Measurements from ENCODE around the gene MAPK8.
A peak's percentile ranks its signal among the peaks of the same experiment; 100 is the strongest.
"Not testable (repeated sequence)": the region's sequence is repeated elsewhere in the genome, so short reads cannot be mapped to it uniquely, and the experiment has no call there.

MAPK8 gene

DNA sequence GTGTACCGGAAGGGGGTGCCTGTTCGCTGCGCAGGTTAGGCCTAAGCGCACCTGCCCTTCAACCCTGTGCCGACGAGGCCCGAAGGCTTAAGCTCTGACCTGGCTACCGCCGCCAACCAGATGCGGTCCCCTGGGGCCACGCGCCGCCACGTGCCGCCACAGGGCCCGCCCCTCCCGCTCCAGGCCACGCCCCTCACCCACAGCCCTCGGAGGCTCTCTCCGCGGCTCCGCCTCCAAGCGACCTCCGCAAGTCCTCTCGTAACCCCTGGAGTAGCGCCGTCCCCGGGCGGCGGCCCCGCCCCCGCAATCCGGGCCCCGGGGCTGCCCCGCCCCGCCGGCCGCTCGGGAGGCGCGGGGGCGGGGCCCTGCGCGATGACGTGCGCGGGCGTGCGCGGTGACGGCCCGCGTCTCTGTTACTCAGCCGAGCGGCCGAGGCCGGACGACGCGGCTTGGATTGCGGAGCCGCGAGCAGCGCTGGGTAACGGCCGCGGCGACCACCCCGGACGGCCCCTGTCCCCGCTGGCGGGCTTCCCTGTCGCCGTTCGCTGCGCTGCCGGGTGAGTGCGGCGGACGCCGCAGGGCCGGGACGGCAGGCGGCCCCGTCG is at the start of gene MAPK8:
Gene MAPK8, plus strand, starts transcription at position 413 of the 605 bp plus-strand sequence. CDS start 94,984 bp downstream, outside the sequence.
- DNase-seq, result peak; percentile 96

GRCh38 chr10:48257407-48257961 is 49.0 kb upstream of the MAPK8 start:
- DNase-seq, result no peak

GRCh38 chr10:48258105-48258504 is 48.4 kb upstream of the MAPK8 start:
- no peak for DNase-seq

DNA sequence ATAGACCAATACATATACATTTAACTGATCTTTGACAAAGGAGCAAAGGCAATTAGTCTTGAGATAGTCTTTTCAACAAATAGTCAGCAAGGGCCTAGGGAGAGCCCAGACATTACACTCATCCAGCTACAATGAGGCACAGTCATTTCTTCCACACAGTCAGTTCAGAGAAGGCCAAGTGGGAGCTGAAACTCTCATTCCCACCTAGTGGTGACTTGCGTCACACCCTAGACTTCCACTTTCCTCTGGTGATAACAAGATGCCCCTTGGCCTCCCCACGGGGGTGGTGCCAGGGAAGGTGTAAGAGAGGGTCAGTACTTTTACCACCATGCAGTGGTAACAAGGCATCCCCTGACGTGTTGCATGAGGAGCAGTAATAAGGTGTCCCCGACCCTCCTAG is 39.9 kb upstream of the MAPK8 start:
- no peak for DNase-seq

DNA sequence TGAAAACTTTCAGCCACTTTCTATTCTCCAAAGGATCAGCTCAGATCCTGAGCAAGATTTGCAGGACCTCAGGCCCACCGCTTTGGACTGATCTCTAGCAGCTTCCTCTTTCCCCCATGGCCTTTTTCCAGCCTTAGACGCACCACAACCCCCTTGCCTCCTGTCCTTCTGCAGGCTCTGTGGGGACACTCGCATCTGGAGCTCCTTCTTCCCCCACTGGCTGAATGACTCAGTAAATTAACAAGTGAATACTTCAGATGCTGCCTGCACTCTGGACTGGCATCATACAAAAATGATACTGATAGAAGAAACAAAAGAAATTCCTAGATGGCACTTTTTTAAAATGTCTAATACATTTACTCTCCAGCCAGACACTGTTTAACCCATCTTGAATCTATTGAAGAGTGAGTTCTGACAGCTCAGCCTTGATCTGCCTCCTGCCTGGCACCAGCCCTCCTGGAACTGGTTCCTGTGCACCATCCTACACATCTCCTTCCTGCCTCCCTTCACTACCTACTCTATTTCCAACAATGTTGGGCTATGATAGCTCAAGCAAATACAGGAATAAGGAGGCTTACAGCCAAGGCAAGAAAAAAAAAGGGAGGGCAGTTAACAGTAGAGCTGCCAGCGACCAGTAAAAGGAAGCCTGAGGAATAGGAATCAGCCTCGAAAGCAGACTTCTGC is 35.3 kb upstream of the MAPK8 start:
- DNase-seq, result no peak

DNA sequence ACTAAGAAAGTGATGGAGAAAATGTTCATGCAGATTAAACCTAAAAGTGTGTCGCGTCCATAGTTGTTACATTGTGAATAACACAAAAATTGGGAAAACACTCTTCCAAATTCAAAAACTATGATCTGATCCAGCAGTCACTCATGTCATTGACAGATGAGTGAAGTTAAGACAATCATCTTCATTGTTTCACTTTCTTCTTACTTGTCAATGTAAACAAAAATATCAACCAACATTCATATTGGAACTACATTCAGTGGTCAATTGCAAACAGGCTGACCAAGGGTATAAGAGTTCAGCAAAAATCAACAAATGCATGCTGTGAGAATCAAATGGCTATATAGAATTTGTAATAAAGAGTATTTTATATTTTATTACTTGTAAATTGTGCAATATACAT is 33.8 kb upstream of the MAPK8 start:
- DNase-seq, result no peak

- no peak for DNase-seq
Measured at GRCh38 chr10:48273741-48274140, 32.7 kb upstream of the MAPK8 start.

DNA sequence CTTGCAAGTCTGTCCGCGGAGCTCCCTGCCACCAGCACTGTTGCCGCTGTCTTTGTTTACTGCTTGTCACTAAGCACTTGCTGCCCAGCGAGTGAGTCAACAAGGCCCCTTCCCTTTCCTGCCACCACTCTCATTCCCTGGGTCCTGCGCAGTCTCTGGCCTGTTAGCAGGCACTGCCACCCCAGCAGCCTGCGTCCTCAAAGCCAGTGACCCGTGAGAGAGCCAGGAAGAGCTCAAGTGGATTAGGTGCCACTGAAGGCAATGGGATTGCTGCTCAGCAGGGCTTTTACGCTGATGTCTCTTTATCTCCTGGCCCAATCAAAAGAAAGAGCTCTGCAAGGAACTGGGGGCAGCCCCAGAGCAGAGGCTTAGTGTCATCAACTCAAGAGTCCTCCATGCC is 31.8 kb upstream of the MAPK8 start, which contains the start of gene FRMPD2:
Gene FRMPD2, minus strand, starts transcription at position 61 of the 400 bp plus-strand sequence. CDS start 129 bp downstream, outside the sequence.
- DNase-seq, result no peak

- no peak for DNase-seq
Measured at GRCh38 chr10:48277093-48277492, 29.4 kb upstream of the MAPK8 start.

DNA sequence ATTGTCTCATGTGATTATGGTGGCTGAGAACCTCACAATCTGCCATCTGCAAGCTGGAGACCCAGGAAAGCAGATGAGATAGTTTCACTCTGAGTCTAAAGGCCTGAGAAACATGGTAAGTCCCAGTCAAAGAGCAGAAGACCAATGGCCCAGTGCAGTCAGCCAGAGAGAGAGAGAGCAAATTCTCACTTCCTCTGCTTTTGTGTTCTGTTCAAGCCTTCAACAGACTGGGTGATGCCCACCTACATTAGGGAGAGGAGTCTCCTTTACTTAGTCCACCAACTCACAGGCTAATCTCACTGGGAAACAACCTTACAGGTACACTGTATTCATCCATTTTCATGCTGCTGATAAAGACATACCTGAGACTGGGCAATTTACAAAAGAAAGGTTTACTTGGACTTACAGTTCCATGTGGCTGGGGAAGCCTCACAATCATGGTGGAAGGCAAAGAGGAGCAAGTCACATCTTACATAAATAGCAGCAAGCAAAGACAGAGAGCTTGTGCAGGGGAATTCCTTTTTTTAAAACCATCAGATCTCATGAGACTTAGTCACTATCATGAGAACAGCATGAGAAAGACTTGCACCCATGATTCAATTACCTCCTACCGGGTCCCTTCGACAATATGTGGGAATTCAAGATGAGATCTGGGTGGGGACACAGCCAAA is 27.3 kb upstream of the MAPK8 start:
- DNase-seq, result no peak

DNA sequence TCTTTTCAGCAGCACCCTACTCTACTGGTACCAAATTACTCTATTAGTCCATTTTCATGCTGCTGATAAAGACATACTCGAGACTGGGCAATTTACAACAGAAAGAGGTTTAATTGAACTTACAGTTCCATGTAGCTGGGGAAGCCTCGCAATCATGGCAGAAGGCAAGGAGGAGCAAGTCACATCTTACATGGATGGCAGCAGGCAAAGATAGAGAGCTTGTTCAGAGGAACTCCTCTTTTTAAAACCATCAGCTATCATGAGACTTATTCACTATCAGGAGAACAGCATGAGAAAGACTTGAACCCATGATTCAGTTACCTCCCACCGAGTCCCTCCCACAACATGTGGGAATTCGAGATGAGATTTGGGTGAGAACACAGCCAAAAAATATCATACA is 24.8 kb upstream of the MAPK8 start:
- DNase-seq, result not testable (repeated sequence)

DNA sequence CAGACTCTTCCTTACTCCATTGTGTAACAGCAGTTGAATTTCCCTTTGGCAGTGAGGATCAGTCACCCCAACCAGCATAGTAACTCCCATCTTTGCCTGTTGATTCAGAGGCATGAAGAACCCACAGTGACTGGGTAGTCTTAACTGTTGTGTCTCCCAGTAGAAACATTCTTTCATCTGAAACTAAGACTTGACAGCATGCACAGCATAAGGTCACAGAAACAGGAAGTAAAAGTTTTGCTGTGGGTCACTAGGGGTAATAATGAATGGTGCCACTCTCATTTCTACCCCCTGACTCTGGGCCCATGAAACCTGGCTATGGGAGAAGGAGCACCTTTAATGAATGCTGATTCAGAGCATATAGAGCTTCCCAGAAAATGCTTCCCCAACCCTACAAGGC is 23.6 kb upstream of the MAPK8 start:
- DNase-seq, result no peak

GRCh38 chr10:48284002-48284546 is 22.4 kb upstream of the MAPK8 start:
- DNase-seq, result no peak

DNA sequence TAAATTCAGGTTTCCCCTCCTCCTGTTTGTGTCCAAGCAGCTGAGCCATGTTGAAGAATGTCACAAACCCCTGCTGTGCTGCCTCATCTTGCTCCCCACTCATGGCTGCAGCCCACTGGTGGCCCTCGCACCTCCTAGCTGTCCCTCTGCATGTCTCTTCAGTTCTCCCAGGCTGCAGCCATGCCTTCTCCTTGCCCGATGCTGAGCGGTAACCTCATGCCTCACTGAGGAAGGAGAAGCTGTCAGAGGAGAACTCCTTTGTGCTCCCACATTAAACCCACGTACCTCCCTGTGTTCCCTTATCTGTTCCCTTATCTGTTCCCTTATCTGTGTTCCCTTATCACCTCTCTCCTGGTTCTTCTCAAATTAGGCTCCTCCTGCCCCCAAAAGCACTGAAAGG is 21.7 kb upstream of the MAPK8 start:
- DNase-seq, result no peak

- no peak for DNase-seq
Measured at GRCh38 chr10:48285710-48286109, 20.8 kb upstream of the MAPK8 start.

DNA sequence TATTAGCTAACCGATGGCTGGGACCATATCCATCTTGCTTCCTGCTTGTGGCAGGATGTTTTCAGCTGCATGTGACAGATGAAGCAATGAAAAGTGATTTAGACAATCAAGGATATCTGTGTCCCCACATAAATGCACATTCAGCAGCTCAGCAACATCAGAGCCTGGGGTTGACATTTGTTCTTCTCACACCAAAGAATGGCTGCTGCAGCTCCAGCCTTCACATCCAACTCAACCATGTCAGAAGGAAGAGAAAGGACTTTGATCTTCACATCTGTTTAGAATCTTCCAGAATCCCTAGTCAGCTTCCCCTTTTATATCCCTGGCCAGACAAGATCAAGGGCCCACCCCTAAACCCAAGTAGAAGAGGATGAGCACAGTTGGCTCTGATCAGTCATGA is 20.1 kb upstream of the MAPK8 start:
- no peak for DNase-seq

DNA sequence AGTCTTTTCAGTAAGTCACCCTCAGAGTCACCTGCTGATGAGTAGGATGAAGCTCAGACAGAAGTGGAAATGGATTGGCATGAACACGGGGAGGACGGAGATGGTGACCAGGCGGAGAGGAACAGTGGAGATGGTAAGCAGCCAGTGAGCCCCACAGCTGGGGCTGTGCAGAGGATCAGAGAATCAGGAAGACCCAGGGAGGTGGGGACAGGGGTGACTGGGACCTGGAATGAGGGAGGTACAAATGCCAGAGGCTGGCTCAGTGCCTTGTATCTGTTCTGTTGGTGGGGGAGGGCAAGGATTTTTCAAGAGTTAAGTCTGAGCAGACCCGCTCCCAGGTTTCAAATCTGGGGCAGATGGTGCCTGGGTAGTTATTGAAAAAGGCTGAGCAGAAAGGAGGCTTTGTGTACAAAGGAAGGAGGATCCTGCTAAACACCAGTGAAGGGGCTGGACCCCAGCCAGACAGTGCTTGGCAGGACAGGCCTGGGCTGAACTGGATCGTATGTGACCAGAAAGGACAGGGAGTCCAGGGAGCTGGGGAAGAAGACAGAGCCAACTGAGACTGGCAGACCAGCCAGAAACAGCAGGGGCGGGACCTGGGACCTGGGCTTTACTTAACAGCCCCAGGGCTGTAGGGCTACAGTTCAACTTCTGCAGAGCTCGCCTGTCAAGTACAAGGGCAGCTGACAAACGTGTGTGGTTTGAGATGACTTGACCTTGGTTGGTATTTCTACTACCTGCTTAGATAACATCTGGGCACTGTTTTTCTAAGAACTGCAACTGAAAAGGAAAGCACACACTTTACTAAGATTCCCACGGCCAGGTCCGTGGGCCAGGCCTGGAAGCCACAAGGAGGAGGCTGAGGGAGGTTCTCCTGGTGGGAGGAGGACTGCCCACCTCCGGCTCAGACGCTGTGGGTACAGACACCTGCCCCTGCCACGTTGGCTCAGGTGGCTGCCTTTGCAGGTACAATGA is 18.8 kb upstream of the MAPK8 start:
- DNase-seq, result no peak

- no peak for DNase-seq
Measured at GRCh38 chr10:48288661-48289060, 17.8 kb upstream of the MAPK8 start.

DNA sequence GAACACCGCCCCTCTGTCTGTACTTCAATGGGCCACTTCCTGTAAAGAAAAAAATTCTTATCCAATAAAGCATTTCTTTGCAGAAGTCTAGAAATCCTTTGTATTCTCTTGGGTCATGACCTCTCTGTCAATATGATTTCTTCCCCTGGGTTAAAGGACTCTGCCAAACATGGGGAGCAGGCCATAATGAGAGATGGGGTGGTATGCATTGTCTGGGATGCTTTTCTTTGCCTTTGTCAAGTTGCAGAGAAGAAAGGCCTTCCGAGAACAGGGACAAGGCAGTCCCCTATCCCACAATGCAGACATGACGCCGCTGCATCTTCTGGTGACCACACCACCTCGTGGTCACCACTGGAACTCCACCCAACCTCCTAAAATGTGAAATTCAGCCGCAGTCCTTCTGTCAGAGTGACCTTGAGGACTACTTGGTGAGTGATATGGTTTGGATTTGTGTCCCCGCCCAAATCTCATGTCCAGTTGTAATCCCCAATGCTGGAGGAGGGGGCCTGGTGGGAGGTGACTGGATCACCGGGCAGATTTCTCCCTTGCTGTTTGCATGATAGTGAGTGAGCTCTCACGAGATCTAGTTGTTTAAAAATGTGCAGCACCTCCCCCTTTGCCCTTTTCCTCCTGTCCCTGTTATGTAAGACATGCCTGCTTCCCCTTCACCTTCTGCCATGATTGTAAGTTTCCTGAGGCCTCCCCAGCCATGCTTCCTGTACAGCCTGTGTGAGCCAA is 16.8 kb upstream of the MAPK8 start:
- peak; percentile 40 for DNase-seq

DNA sequence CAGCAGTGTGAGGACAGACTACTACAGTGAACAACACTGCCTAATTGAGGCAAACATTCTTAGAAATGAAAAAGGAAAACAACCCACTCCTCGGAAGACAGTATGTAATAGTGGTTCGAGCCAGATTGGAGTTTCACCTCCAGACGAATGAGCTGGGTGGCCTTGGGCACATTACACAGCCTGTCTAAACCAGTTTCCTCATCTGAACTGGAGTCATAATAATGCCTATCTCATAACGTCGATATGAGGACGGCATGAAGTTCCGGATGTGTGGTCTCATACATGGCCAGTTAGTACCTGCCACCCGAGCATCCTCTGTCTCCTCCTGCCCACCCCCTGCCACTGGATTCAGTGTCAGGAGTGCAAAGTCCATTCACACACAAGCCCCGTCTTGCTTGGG is 16.2 kb upstream of the MAPK8 start:
- DNase-seq, result no peak

- DNase-seq, result no peak
Measured at GRCh38 chr10:48291190-48291589, 15.3 kb upstream of the MAPK8 start.

GRCh38 chr10:48292616-48293015 is 13.9 kb upstream of the MAPK8 start:
- DNase-seq, result no peak

Measured in CD4-positive, alpha-beta T cell treated with Interleukin-21 for 1 hour (primary cell).